Cerebellar cortex (tissue), 1 donor: ENCODE results near the gene HBG1.
A peak's percentile ranks its signal among the peaks of the same experiment; 100 is the strongest.
"Not testable (repeated sequence)": the region's sequence is repeated elsewhere in the genome, so short reads cannot be mapped to it uniquely, and the experiment has no call there.

ENCODE experiments used
- DNase-seq: peaks from one replicate; pipeline ENCODE4 v3.0.0-alpha.2; 2015; ENCODE audit warnings: low spot score

The HBG1 gene

DNA sequence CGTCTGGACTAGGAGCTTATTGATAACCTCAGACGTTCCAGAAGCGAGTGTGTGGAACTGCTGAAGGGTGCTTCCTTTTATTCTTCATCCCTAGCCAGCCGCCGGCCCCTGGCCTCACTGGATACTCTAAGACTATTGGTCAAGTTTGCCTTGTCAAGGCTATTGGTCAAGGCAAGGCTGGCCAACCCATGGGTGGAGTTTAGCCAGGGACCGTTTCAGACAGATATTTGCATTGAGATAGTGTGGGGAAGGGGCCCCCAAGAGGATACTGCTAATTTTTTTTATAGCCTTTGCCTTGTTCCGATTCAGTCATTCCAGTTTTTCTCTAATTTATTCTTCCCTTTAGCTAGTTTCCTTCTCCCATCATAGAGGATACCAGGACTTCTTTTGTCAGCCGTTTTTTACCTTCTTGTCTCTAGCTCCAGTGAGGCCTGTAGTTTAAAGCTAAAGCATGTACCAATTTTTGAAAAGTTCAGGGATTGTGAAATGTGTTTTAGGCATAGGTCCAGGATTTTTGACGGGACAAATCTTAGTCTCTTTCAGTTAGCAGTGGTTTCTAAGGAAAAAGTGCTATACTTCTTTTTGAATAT, at the start of gene HBG1:
Gene HBG1, minus strand, starts transcription at position 51 of the 590 bp plus-strand sequence. CDS start 53 bp downstream, outside the sequence.
- not testable (repeated sequence) for DNase-seq

DNA sequence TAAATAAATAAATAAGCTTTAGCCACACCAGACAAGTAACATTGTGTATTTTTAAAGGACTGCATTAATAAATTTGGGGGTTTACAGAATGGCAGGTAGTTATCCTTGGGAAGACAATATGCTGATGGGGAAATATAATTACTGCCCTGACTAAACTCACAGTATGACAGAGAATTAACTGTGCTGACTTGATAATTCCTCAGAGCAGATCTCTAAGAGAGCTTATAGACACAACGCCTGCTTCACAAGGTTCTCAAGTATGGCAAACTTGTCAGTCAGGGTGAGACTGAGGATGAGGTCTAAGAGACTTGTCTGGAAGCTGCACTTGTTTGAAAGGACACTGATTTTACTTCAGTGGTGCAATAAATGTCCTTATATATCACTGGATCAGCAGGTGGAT, 48.8 kb upstream of the HBG1 start:
- no peak for DNase-seq

DNA sequence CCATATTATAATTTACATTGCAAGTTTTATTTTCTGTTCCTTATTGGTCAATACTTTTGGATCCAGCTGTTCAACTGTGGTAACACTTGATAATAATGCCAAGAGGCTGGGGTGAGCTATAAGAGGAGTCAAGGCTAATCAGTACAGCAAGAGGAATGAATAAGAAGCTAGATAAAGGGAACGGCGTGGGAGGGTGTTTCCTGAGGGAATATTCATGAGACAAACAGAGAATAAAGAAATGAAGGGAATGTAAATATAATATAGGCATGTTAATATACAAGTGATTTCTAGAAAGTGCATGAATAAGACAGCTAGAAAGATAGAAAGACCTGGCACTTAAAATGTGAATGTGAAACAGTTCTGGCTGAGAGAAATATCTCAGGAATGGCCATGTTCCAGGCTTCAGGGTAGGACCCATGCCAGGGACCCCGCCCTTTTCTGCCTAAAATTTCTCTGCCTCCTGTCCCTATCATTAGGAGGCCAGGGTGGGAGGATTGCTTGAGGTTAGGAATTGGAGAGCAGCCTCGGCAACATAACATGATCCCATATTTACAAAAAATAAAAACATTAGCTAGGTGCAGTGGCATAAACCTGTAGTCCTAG, 48.2 kb upstream of the HBG1 start:
- no peak for DNase-seq

DNA sequence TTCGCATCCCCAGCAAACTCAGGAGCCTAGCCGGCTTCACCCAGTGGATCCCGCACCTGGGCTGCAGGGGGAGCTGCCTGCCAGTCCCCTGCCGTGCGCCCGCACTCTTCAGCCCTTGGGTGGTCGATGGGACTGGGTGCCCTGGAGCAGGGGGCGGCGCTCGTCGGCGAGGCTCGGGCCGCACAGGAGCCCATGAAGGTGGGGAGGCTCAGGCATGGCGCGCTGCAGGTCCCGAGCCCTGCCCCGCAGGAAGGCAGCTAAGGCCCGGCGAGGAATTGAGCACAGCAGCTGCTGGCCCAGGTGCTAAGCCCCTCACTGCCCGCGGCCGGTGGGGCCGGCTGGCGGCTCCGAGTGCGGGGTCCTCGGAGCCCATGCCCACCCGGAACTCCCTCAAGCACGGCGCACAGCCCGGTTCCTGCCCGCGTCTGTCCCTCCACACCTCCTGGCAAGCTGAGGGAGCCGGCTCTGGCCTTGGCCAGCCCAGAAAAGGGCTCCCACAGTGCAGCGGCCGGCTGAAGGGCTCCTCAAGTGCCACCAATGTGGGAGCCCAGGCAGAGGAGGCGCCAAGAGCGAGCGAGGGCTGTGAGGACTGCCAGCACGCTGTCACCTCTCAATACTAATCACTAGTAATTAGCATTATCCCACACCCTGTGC, 44.8 kb upstream of the HBG1 start:
- DNase-seq: not testable (repeated sequence)

DNA sequence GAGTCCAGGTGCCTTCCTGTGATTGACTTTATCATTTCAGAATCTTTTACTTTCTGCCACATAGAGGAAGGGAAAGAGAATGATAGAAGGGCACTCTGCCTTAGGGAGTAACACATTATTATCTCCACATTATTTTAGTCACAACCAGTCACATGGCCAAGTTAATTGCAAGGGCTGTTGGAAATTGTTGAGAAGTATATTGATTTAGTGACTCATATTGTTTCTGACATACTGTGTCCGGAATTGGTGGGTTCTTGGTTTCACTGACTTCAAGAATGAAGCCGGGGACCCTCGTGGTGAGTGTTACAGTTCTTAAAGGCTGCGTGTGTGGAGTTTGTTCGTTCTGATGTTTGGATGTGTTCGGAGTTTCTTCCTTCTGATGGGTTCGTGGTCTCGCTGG, 43.4 kb upstream of the HBG1 start:
- no peak for DNase-seq

DNA sequence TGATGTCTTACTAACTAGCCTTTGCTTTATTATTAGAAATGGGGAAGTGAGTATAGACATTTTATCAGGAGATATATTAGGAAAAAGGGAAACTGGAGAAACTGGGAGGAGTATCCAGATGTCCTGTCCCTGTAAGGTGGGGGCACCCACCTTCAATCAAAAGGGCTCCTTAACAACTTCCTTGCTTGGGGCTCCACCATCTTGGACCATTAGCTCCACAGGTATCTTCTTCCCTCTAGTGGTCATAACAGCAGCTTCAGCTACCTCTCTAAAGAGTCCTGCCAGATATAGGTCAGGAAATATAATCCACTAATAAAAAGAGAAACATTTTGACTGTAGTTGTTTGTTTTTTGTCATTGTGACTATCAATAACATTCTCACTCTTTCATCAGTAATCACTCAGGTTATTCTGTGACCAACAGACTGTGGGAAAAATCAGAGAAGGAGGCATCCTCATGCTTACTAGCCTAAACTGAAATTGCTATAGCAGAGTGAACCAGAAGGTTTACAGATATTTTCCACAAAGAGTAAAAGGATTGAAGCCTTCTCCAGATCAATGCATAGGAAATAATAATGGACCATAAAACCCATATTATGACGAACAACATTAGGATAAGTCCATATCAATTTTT, 41.7 kb upstream of the HBG1 start:
- peak; percentile 15 for DNase-seq

DNA sequence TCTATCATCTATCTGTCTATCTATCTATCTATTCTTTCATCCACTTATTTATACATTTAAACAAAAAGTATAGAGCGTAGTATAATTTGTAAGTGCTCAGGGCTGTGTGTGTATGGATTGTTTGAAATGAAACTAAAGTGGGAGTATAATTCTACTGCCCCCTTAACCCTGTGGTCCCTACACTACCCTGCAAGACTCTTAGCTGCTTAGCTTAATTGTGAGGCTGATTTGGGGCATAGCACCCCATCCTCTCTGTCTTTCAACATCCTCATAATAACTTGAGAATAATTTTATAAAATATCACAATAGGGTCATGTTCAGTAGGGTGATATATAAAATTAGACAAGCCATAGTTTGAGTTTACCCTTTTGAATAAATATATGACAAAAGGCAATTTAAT, 40.4 kb upstream of the HBG1 start:
- DNase-seq: no peak

DNA sequence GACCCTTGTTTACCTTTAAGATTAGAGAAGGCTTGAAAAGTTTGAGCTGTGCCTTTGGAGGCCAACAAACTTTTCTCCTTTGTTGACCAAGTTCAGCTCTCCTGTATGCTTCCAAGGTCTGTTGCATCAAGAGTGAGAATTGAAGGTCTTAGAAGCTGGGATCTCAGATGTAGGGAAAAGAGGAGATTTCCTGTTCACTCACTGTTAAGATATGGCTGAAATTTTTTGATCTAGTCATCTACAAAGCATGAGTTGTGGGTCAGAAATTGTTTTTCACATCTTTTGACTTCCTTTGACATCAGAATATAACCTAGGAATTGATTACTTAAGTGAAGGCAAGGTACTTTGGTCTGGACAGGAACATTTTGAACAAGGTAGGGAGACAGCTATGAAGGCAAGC, 40.0 kb upstream of the HBG1 start:
- DNase-seq: no peak

DNA sequence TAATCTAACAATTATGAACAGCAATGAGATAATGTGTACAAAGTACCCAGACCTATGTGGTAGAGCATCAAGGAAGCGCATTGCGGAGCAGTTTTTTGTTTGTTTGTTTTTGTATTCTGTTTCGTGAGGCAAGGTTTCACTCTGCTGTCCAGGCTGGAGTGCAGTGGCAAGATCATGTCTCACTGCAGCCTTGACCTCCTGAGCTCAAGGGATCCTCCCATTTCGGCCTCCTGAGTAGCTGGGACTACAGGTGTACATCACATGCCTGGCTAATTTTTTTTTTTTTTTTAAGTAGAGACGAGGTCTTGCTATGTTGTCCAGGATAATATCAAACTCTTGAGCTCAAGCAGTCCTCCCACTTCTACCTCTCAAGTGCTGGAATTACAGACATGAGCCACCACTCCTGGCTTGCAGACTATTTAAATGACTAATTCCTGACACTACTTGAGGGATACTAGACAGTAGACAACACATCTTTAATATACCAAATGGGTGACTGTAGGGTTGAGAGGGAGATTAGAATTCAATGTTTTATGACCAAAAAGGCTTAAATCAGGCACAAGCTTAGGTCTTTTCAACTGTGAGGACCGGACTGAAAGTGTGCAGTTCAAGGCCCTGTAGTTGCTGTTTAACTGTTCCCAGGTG, 39.4 kb upstream of the HBG1 start:
- DNase-seq: no peak

DNA sequence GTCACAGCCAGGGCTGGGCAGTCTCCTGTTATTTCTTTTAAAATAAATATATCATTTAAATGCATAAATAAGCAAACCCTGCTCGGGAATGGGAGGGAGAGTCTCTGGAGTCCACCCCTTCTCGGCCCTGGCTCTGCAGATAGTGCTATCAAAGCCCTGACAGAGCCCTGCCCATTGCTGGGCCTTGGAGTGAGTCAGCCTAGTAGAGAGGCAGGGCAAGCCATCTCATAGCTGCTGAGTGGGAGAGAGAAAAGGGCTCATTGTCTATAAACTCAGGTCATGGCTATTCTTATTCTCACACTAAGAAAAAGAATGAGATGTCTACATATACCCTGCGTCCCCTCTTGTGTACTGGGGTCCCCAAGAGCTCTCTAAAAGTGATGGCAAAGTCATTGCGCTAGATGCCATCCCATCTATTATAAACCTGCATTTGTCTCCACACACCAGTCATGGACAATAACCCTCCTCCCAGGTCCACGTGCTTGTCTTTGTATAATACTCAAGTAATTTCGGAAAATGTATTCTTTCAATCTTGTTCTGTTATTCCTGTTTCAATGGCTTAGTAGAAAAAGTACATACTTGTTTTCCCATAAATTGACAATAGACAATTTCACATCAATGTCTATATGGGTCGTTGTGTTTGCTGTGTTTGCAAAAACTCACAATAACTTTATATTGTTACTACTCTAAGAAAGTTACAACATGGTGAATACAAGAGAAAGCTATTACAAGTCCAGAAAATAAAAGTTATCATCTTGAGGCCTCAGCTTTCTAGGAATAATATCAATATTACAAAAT, 38.6 kb upstream of the HBG1 start:
- DNase-seq: no peak

DNA sequence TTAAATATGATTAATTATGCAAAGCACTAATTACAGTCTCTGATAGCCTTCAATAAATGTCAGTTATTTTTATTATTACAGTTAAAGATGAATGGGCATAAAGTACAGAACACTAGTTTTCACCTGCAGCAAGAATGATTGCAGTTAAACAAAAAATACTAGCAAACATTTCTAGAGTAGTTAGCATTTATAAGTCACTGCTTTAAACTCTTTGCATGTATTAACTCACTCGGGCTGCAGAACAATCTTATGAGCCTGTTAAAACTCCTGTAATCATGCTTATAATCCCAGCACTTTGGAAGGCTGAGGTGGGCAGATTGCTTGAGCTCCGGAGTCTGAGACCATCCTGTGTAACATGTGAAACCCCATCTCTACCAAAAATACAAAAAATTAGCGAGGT, 37.2 kb upstream of the HBG1 start:
- no peak for DNase-seq

DNA sequence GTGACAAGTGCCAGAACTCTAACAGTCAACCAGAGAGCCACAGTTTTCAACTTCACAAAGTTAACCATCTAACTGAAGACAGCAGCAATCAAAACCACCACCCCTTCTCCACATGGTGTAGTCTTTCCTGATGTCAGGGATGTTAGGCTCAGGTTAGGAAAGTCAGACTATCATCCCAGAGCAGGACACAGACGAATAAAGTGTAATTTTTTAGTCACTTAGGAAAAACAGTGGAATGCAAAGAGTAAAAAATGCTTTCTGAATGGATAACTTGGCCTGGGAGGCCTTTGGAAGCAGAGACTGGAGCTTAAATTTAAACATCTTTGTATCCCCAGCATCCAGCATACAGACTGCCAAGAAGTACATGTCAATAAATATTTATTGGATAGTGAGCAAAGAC, 36.7 kb upstream of the HBG1 start:
- DNase-seq: no peak

DNA sequence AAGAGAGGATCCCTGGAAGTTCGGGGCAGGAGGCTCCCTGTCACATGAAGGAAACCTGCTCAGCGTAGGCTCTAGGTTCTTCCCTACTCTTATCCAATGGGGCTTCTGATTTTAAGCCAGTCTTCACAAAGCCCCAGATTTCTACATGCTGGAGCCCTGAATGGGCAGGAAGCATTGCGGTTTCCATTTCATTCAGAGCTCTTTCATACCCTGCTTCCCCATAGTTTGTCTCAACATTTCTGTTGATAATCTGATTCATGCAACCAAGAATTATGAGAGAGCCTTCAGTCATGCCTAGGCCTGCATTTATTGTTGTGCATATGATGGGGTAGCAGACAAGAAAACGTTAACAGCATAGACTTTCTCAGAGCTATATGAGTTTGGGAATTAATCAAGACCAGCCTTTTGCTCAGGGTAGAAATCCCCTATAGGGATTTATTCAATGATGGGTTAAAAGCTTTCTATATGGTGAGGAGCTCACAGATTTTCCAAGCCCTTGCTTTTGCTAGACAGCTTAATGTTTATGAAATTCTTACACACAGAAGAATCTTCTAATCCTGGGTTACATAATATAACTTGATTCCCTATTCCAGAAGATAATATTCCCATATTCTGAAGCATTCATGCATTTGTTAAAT, 36.2 kb upstream of the HBG1 start:
- DNase-seq: no peak

DNA sequence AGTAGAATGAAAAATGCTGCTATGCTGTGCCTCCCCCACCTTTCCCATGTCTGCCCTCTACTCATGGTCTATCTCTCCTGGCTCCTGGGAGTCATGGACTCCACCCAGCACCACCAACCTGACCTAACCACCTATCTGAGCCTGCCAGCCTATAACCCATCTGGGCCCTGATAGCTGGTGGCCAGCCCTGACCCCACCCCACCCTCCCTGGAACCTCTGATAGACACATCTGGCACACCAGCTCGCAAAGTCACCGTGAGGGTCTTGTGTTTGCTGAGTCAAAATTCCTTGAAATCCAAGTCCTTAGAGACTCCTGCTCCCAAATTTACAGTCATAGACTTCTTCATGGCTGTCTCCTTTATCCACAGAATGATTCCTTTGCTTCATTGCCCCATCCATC, 35.0 kb upstream of the HBG1 start:
- DNase-seq: no peak

DNA sequence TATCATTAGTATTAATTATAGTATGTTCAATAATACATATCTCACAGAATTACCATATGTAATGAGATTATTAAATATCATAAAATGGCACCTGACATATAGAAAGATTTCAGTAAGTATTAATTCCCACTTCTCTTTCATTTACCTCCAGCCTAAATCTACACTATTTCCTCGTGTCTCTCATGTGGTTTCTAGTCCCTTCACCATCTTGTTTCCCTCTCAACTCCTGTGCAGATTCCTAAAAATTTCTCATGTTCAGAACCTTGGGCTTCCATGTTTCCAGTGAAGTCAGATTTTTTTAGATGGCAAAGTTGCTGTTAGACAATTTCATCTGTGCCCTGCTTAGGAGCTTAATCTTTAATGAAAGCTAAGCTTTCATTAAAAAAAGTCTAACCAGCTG, 34.2 kb upstream of the HBG1 start:
- no peak for DNase-seq

DNA sequence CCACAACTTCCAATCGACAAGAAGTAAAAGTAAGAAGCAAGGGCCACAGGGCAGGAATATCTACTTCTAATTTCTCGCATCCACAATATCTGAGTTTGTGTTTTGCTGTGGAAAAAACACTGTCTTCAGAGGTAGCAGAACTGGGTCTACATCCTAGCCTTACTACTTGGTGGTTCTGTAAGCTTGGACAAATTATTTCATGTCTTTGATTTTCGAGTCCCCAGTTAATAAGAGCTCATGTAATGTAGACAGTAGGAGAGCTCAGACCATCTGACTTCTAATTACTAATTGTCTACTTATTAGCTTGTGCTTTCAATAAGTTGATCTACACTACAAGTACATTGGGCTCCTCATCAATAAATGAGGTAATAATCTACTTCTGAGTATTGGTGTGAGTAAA, 33.4 kb upstream of the HBG1 start:
- DNase-seq: no peak

DNA sequence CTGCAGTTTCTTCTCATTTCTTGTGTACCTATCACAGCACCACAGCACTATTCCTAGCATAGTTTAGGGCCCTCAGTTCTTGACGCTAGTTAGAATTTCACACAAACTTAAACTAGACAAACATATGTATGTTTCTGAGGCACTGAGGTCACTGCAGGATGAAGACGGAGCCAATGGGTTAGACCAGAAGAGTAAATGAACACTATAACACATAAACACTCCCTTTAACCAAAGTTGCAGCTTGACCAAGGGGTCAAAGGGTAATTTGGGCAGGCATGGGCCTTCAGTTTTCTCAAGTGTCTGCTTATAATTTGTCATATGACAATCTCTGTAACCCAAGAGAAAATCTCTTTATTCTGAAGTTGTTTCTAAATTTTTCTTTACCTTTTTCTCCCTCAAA, 33.0 kb upstream of the HBG1 start:
- no peak for DNase-seq

DNA sequence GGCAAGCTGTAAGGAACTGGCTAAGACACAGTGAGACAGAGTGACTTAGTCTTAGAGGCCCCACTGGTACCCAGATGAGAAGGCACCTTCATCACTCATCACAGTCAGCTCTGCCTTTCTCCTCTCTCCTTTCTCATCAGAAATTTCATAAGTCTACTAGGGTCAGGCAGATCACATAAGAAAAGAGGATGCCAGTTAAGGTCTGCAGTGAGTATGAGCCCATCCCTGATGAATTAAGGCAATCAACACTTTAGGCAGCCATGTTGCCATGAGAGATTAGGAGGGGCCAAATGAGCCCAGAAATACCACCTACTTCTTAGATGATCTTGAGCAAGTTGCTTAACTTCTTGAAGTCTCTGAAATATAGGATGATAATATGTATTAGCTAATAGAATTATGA, 31.9 kb upstream of the HBG1 start:
- no peak for DNase-seq

DNA sequence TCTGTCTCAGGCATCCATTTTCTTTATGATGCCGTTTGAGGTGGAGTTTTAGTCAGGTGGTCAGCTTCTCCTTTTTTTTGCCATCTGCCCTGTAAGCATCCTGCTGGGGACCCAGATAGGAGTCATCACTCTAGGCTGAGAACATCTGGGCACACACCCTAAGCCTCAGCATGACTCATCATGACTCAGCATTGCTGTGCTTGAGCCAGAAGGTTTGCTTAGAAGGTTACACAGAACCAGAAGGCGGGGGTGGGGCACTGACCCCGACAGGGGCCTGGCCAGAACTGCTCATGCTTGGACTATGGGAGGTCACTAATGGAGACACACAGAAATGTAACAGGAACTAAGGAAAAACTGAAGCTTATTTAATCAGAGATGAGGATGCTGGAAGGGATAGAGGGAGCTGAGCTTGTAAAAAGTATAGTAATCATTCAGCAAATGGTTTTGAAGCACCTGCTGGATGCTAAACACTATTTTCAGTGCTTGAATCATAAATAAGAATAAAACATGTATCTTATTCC, 31.0 kb upstream of the HBG1 start:
- DNase-seq: no peak

DNA sequence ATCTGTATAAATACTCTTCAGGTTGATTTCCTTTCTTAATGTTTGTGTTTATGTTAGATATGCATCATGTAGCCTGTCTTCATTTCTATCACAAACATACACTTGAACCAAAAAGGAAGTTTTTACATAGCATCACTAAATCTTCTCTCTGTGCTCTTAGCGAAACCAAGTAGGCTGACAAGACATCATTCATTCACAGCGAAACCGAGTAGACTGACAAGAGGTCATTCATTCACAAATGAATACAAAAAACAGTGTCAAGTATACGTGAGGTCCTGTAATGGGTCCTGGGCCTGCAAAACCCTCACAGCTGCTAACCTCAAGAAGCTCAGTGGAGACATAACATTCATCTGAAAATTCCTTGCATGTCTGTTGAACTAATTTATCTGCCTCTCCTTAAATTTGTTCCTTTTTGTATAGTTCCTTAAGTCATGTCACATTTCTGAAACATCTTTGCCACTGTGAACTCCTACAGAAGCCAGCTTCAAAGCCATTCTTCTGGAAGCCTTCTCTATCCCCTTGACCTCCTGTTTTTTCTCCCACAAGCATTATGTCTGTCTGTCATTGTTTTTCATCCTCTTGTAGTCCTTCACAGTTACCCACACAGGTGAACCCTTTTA, 29.9 kb upstream of the HBG1 start:
- no peak for DNase-seq
